Measurements from ENCODE around the gene SCAI. TPM values are rescaled to one million over a fixed set of nuclear protein-coding genes. Genes with fewer than 3 reads are reported as not detected.

The SCAI gene
- total and polyA plus RNA-seq, 2 experiments from 2014 or later, result 13.3 to 35.0 TPM

- TF ChIP-seq, protein P1, sequence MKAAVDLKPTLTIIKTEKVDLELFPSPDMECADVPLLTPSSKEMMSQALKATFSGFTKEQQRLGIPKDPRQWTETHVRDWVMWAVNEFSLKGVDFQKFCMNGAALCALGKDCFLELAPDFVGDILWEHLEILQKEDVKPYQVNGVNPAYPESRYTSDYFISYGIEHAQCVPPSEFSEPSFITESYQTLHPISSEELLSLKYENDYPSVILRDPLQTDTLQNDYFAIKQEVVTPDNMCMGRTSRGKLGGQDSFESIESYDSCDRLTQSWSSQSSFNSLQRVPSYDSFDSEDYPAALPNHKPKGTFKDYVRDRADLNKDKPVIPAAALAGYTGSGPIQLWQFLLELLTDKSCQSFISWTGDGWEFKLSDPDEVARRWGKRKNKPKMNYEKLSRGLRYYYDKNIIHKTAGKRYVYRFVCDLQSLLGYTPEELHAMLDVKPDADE (IDR thresholded peaks at IDR 0.05), result no peak
- no peak for TF ChIP-seq POLR2AphosphoS5 (IDR thresholded peaks at IDR 0.05; ENCODE audit: low read depth)
- TF ChIP-seq CREB1 (CRISPR knock-in tag; IDR thresholded peaks at IDR 0.05; ENCODE audit: low read depth), result no peak
- no peak for TF ChIP-seq NANOG (IDR thresholded peaks at IDR 0.05; ENCODE audit: borderline replicate concordance)
- TF ChIP-seq STAT1 (IDR thresholded peaks at IDR 0.05; ENCODE audit: unreplicated experiment), result no peak
- TF ChIP-seq JUNB (IDR thresholded peaks at IDR 0.05; ENCODE audit: unreplicated experiment), result no peak
- no peak for TF ChIP-seq EZH2phosphoT487 (IDR thresholded peaks at IDR 0.05; ENCODE audit: unreplicated experiment)
These were observed 228.4 kb downstream of the SCAI start (continued) for GRCh38 chr9:124914753-124915405.

- H2AFZ ChIP-seq, result no peak overlapping the region
- H3K9me3 Mint-ChIP-seq, result no peaks in the 10 kb centered on the region
- no peak overlapping the region for H3K4me3 ChIP-seq
- no peak overlapping the region for H3K4me3 Mint-ChIP-seq
- H3K4me1 ChIP-seq (ENCODE audit: insufficient read depth), result no peaks in the 10 kb centered on the region
- no peaks in the 10 kb centered on the region for H3K9me2 ChIP-seq (ENCODE audit: insufficient read depth)
- no peaks in the 10 kb centered on the region for H3K36me3 ChIP-seq (ENCODE audit: insufficient read depth)
- H3F3A ChIP-seq (replicated peaks; ENCODE audit: low read depth), result 0 out of 2 replicates have a peak, but pooled peaks cover 4% of the 10 kb centered on the region
- peaks cover 6% of the 10 kb centered on the region; the same call in 1 of the 3 replicates for H3K36me3 Mint-ChIP-seq (ENCODE audit: low read depth)
- DNase-seq (ENCODE audit: low spot score), result no peak
- H3K27ac Mint-ChIP-seq, result no peak overlapping the region
- no peaks in the 10 kb centered on the region for H3K4me1 Mint-ChIP-seq
- H3K27me3 ChIP-seq (ENCODE audit: insufficient read depth), result no peaks in the 10 kb centered on the region
- H4K20me1 ChIP-seq (replicated peaks; ENCODE audit: insufficient read depth), result no peaks in the 10 kb centered on the region
- no peaks in the 10 kb centered on the region for H3K79me2 ChIP-seq (replicated peaks; ENCODE audit: insufficient read depth)
- ATAC-seq, result no peak
- no peak overlapping the region for H3K4me2 ChIP-seq
- no peak overlapping the region for H3K27ac ChIP-seq (ENCODE audit: low read depth)
- no peaks in the 10 kb centered on the region for H3K27me3 Mint-ChIP-seq (ENCODE audit: insufficient read depth, low read depth, poor library complexity)
- no peak for TF ChIP-seq EZH2phosphoT487 (IDR thresholded peaks at IDR 0.05; ENCODE audit: unreplicated experiment)
- TF ChIP-seq CREB1 (CRISPR knock-in tag; IDR thresholded peaks at IDR 0.05; ENCODE audit: low read depth), result no peak
- no peak for TF ChIP-seq ZNF114 (CRISPR knock-in tag; IDR thresholded peaks at IDR 0.05)
- TF ChIP-seq, protein P2, sequence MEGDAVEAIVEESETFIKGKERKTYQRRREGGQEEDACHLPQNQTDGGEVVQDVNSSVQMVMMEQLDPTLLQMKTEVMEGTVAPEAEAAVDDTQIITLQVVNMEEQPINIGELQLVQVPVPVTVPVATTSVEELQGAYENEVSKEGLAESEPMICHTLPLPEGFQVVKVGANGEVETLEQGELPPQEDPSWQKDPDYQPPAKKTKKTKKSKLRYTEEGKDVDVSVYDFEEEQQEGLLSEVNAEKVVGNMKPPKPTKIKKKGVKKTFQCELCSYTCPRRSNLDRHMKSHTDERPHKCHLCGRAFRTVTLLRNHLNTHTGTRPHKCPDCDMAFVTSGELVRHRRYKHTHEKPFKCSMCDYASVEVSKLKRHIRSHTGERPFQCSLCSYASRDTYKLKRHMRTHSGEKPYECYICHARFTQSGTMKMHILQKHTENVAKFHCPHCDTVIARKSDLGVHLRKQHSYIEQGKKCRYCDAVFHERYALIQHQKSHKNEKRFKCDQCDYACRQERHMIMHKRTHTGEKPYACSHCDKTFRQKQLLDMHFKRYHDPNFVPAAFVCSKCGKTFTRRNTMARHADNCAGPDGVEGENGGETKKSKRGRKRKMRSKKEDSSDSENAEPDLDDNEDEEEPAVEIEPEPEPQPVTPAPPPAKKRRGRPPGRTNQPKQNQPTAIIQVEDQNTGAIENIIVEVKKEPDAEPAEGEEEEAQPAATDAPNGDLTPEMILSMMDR (conservative IDR thresholded peaks at IDR 0.05; ENCODE audit: low read depth in 2 of 2), result no peak
- TF ChIP-seq EZH2 (IDR thresholded peaks at IDR 0.05; ENCODE audit: low read depth, unreplicated experiment), result no peak
- TF ChIP-seq ZNF331 (CRISPR knock-in tag; IDR thresholded peaks at IDR 0.05; ENCODE audit: low read depth), result no peak
- TF ChIP-seq REST (IDR thresholded peaks at IDR 0.05; ENCODE audit: unreplicated experiment), result no peak
- no peak for TF ChIP-seq POLR2AphosphoS5 (IDR thresholded peaks at IDR 0.05; ENCODE audit: low read depth)
- TF ChIP-seq NANOG (IDR thresholded peaks at IDR 0.05; ENCODE audit: borderline replicate concordance), result no peak
These were observed 229.9 kb downstream of the SCAI start for GRCh38 chr9:124913378-124913777.
